K562 (cell line): ENCODE results near the gene SORT1. TPM values are rescaled to one million over a fixed set of nuclear protein-coding genes. Genes with fewer than 3 reads are reported as not detected.
A peak's percentile ranks its signal among the peaks of the same experiment; 100 is the strongest.

ENCODE experiments used
- ATF7 ChIP-seq: fragments of 450-650 bp; IDR thresholded peaks from 2 replicates; pipeline ENCODE4 v1.7.1; 2014; ENCODE audit warnings: mild to moderate bottlenecking, moderate library complexity
- CEBPG ChIP-seq, 3 experiments: fragments of 200-800 bp in 1 of 3; sonication (Bioruptor generic) in 1 of 3; sonication (generic) in 1 of 3; formaldehyde crosslinking in 1 of 3; IDR thresholded peaks in 2 of 3; conservative IDR thresholded peaks in 1 of 3; 2 replicates each; pipeline versions ENCODE4 v1.6.1 to v1.8.0; 2016 to 2022; ENCODE audit warnings: missing compliant biosample characterization in 2 of 3, missing genetic modification characterization in 2 of 3, mild to moderate bottlenecking in 1 of 3, missing genetic modification reagents in 1 of 3
- E2F6 ChIP-seq, 2 experiments: IDR thresholded peaks; 2 replicates each; pipeline ENCODE4 v1.6.1; 2011; ENCODE audit warnings: borderline replicate concordance in 1 of 2, control low read depth in 1 of 2, low read depth in 1 of 2, low read length in 1 of 2, mild to moderate bottlenecking in 1 of 2, mixed read lengths in 1 of 2, moderate library complexity in 1 of 2; ENCODE audit not compliant: insufficient read depth in 1 of 2, insufficient read length in 1 of 2, poor library complexity in 1 of 2, severe bottlenecking in 1 of 2; ENCODE audit errors: extremely low read depth in 1 of 2
- FOSL1 ChIP-seq: fragments of 200-800 bp; sonication (Bioruptor generic); conservative IDR thresholded peaks from 2 replicates; pipeline ENCODE4 v1.6.1; 2016; ENCODE audit warnings: missing genetic modification characterization, missing compliant biosample characterization
- KDM5B ChIP-seq: fragments of 200-600 bp; sonication (generic); IDR thresholded peaks from 2 replicates; pipeline ENCODE4 v1.6.1; 2012; ENCODE audit warnings: low read depth, mild to moderate bottlenecking, moderate library complexity, low read length, control low read depth, inconsistent platforms; ENCODE audit not compliant: insufficient replicate concordance
- KHSRP ChIP-seq: fragments of 450-650 bp; IDR thresholded peaks from 2 replicates; pipeline ENCODE4 v1.6.1; 2017
- L3MBTL2 ChIP-seq: fragments of 450-650 bp; IDR thresholded peaks from 2 replicates; pipeline ENCODE4 v1.6.1; 2016; ENCODE audit warnings: mild to moderate bottlenecking, moderate library complexity
- MAFG ChIP-seq: fragments of 450-650 bp; conservative IDR thresholded peaks from 2 replicates; pipeline ENCODE4 v1.6.1; 2016; ENCODE audit warnings: missing genetic modification characterization, missing compliant biosample characterization
- NFIX ChIP-seq: fragments of 250-450 bp; sonication (Bioruptor Pico); IDR thresholded peaks from 2 replicates; pipeline ENCODE4 v1.4.0; 2020; ENCODE audit warnings: low read depth, mild to moderate bottlenecking, moderate library complexity
- NR2C1 ChIP-seq, 2 experiments: fragments of 450-650 bp; IDR thresholded peaks; 2 replicates each; pipeline ENCODE4 v1.6.1; 2017; ENCODE audit warnings: mild to moderate bottlenecking in 2 of 2, antibody characterized with exemption in 1 of 2, inconsistent platforms in 1 of 2, missing compliant biosample characterization in 1 of 2, missing genetic modification characterization in 1 of 2
- RAD51 ChIP-seq: fragments of 450-650 bp; IDR thresholded peaks from 2 replicates; pipeline ENCODE4 v1.7.1; 2016; ENCODE audit warnings: low read depth, mild to moderate bottlenecking, borderline replicate concordance
- SP2 ChIP-seq: IDR thresholded peaks from 2 replicates; pipeline ENCODE4 v1.6.1; 2011; ENCODE audit warnings: mild to moderate bottlenecking, low read depth, low read length, moderate library complexity; ENCODE audit not compliant: poor library complexity, severe bottlenecking; ENCODE audit errors: extremely low read depth
- THRA ChIP-seq: fragments of 450-650 bp; IDR thresholded peaks from 2 replicates; pipeline ENCODE4 v1.6.1; 2017; ENCODE audit warnings: mild to moderate bottlenecking, moderate library complexity
- ZBED1 ChIP-seq: IDR thresholded peaks from 2 replicates; pipeline ENCODE4 v1.6.1; 2014
- ZBTB26 ChIP-seq: fragments of 450-650 bp; formaldehyde crosslinking; IDR thresholded peaks from 2 replicates; pipeline ENCODE4 v1.4.0; 2022; ENCODE audit warnings: missing genetic modification characterization
- ZNF280B ChIP-seq: fragments of 250-450 bp; sonication (Bioruptor Pico); IDR thresholded peaks from 2 replicates; pipeline ENCODE4 v1.5.1; 2021; ENCODE audit warnings: mild to moderate bottlenecking
- ZNF57 ChIP-seq: fragments of 450-650 bp; formaldehyde crosslinking; IDR thresholded peaks from 2 replicates; pipeline ENCODE4 v1.4.0; 2020; ENCODE audit warnings: mild to moderate bottlenecking, moderate library complexity
- ZNF639 ChIP-seq, 2 experiments: fragments of 200-800 bp in 1 of 2; sonication (Bioruptor generic) in 1 of 2; sonication (generic) in 1 of 2; formaldehyde crosslinking in 1 of 2; IDR thresholded peaks in 1 of 2; conservative IDR thresholded peaks in 1 of 2; 2 replicates each; pipeline versions ENCODE4 v1.5.0 to v1.6.1; 2016 to 2020; ENCODE audit warnings: missing compliant biosample characterization in 1 of 2, missing genetic modification characterization in 1 of 2, missing genetic modification reagents in 1 of 2
- polyA plus RNA-seq, 8 experiments: library from polyadenylated mRNA; depleted of rRNA in 4 of 8; stranded (reverse) in 5 of 8; unstranded in 3 of 8; fragments of >200 nt; fragmentation: Nextera tagmentation in 2 of 8; fragmentation: Illumina TruSeq in 1 of 8; extraction: Ambion mirVana in 2 of 8; extraction: Trizol in 1 of 8; gene quantifications; 2 replicates each; pipeline versions ENCODE4 v1.2.1 to v1.2.3, GENCODE V29; 2011 to 2014; ENCODE audit warnings: inconsistent platforms in 1 of 8, missing spikeins in 1 of 8
- total RNA-seq, 7 experiments: library from RNA; depleted of rRNA in 6 of 7; stranded (reverse); fragments of >200 nt in 6 of 7; fragmentation: Illumina TruSeq in 2 of 7; extraction: Trizol in 2 of 7; gene quantifications; 2 replicates each; pipeline versions ENCODE4 v1.2.1 to v1.2.3, GENCODE V29; 2011 to 2021; ENCODE audit warnings: low replicate concordance in 1 of 7

Gene SORT1
- total and polyA plus RNA-seq, 9 of the 15 experiments (the other 6 are each of a cell fraction or from before 2014, with no cell fraction given) = 27.4 to 112 (median 65.0) TPM

- TF ChIP-seq ZNF639 (CRISPR knock-in tag; conservative IDR thresholded peaks at IDR 0.05 in 1 of 2, IDR thresholded peaks at IDR 0.05 in 1 of 2) (no peak), ZNF57 (no peak), ZBED1 (no peak), ATF7 (peak; percentile 41; the same call in 1 of the 2 replicates), E2F6 (IDR thresholded peaks at IDR 0.05; ENCODE audit: borderline replicate concordance in 1 of 2, extremely low read depth in 1 of 2, insufficient read depth in 1 of 2, insufficient read length in 1 of 2, low read depth in 1 of 2, low read length in 1 of 2, poor library complexity in 1 of 2, severe bottlenecking in 1 of 2) (no peak), MAFG (tag) (0 out of 2 replicates have a peak, but pooled peaks have one; percentile 18), ZBTB26 (CRISPR knock-in tag) (no peak), RAD51 (no peak), FOSL1 (tag) (peak; percentile 94), KDM5B (no peak), SP2 (no peak), ZNF280B (no peak), CEBPG (CRISPR knock-in tag; IDR thresholded peaks at IDR 0.05) (no peak), CEBPG (tag; conservative IDR thresholded peaks at IDR 0.05 in 1 of 2, IDR thresholded peaks at IDR 0.05 in 1 of 2) (no peak), NFIX (CRISPR knock-in tag) (no peak), NR2C1 (IDR thresholded peaks at IDR 0.05) (peak; percentile 72), NR2C1 (tag; IDR thresholded peaks at IDR 0.05) (peak; percentile 76), THRA (no peak), KHSRP (no peak), L3MBTL2 (peak; percentile 60; the same call in 1 of the 2 replicates)
Measured at GRCh38 chr1:109438798-109439297, 41.1 kb upstream of the SORT1 start (continued).
